Activated CD4-positive, alpha-beta T cell treated with anti-CD3 and anti-CD28 coated beads for 36 hours (primary cell): ENCODE results near the gene ACTL7A. TPM values are rescaled to one million over a fixed set of nuclear protein-coding genes. Genes with fewer than 3 reads are reported as not detected.

Source experiments
- ATAC-seq: fragments of 200-7000 bp; cut with Tn5 transposase; one replicate; pipeline ENCODE4 v1.10.0; 2021; ENCODE audit warnings: mild to moderate bottlenecking, moderate library complexity
- CTCF ChIA-PET: fragments of 350-600 bp; sonication (Branson Sonifier 250); formaldehyde crosslinking; loops from one replicate; lab custom pipeline; 2021; ENCODE audit warnings: antibody characterized with exemption; lab: Charles Lee
- POLR2A ChIA-PET: fragments of 350-600 bp; sonication (Branson Sonifier 250); formaldehyde crosslinking; loops from one replicate; lab custom pipeline; 2021; ENCODE audit warnings: antibody characterized with exemption, inconsistent platforms; lab: Charles Lee
- DNase-seq: peaks from one replicate; pipeline ENCODE4 v3.0.0-alpha.2; 2020
- H3K27ac Mint-ChIP-seq: one replicate; pipeline ENCODE4 v1.8.0; 2021; ENCODE audit warnings: mixed read lengths
- H3K27me3 Mint-ChIP-seq: one replicate; pipeline ENCODE4 v1.8.0; 2021; ENCODE audit warnings: mixed read lengths
- H3K36me3 Mint-ChIP-seq: one replicate; pipeline ENCODE4 v1.8.0; 2021; ENCODE audit warnings: low read depth, mixed read lengths
- H3K4me1 Mint-ChIP-seq: one replicate; pipeline ENCODE4 v1.8.0; 2021; ENCODE audit warnings: mixed read lengths
- H3K4me3 Mint-ChIP-seq: one replicate; pipeline ENCODE4 v1.8.0; 2021; ENCODE audit warnings: mild to moderate bottlenecking, moderate library complexity, mixed read lengths
- H3K9me3 Mint-ChIP-seq: one replicate; pipeline ENCODE4 v1.8.0; 2021; ENCODE audit warnings: low read depth, mixed read lengths
- intact Hi-C, 2 experiments: fragments of 100-400 bp; cut with DNase I in 1 of 2; cut with micrococcal nuclease in 1 of 2; formaldehyde crosslinking; loops; one replicate each; pipeline versions ENCODE4 v1.14.2 to v1.15.1; 2022 to 2024; cut with DNase I, micrococcal nuclease
- total RNA-seq, 2 experiments: library from RNA; stranded (reverse); gene quantifications; one replicate each; pipeline ENCODE4 v1.2.3, GENCODE V29; 2021

The ACTL7A gene
- total RNA-seq, 2 experiments from 2014 or later: not detected

DNA sequence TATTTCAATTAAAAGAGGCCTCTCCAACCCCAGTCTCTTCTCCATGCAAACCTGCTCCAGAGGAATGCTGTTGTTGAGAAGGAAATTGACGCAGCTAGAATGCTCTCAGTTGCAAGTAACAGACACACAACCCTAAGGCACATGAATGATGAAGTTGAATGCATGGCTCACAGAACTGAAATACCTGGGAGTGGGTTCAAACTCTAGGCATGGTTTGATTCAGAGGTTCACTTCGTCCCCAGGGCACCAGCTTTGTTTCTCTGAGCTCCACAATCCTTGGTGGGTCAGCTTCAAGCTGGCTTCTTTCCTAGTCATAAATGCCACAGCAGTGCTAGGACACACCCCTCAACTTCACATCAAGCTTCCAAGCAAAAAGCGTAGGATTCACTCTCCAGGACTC lies 10.9 kb upstream of the ACTL7A start:
- DNase-seq (no peak), ATAC-seq (no peak)
- no peaks in the 10 kb centered on the region for H3K4me1 Mint-ChIP-seq
- intact Hi-C loops: loop anchor here in 1 of 2 experiments (5.0 kb wide), 1 partner anchor 471 kb away; the partner anchor contains the start of gene EPB41L4B
- no peak overlapping the region for H3K27ac Mint-ChIP-seq
- H3K4me3 Mint-ChIP-seq: no peak overlapping the region
- ChIA-PET CTCF (no interaction called here), POLR2A (no interaction called here)
- peaks cover 2% of the 10 kb centered on the region for H3K27me3 Mint-ChIP-seq
- H3K9me3 Mint-ChIP-seq: no peaks in the 10 kb centered on the region
- H3K36me3 Mint-ChIP-seq: no peaks in the 10 kb centered on the region

DNA sequence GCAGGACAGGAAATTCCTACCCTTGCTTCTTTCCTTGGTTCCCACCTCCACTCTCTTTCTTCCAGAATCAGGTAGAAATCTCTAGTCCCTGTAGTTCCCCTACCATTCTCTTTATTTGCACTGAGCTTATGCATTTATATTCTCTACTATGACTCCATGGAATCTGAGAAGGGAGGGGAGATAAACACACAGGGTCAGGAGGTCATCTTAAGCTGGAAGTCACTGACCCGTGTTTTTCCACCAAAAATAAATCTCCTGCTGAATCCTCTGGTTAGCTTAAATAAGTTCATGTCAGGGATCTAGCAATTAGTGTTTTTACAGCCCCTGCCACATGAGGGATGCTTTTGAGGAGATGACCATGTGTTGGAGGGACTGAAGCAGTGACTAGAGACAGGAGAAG lies 10.0 kb upstream of the ACTL7A start:
- Mint-ChIP-seq H3K36me3 (no peaks in the 10 kb centered on the region), H3K27me3 (peaks cover 2% of the 10 kb centered on the region), H3K9me3 (no peaks in the 10 kb centered on the region), H3K4me3 (no peak overlapping the region), H3K4me1 (no peaks in the 10 kb centered on the region), H3K27ac (no peak overlapping the region)
- no peak for DNase-seq
- ChIA-PET CTCF (no interaction called here), POLR2A (no interaction called here)
- intact Hi-C loops: loop anchor here in 1 of 2 experiments (5.0 kb wide), 1 partner anchor 470 kb away; the partner anchor contains the start of gene EPB41L4B
- no peak for ATAC-seq

DNA sequence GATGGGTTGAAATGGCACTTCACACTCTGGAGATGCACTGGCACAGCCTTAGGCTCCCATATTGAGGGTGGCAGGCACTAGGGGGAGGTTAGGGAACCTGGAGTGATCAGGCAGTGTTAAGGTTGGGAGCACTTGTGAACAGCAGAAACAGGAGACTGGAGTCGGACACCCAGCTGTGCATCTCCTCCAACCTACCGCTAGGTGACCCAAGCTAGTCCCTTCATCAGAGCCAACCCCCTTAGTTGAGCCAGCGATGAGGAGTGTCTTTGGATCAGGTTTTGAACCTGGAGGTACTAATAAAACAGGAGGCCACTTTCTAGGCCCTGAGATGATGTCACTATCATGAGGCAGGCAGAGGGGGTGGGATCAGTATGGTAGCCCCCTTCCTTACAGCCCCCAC lies 8.0 kb upstream of the ACTL7A start:
- H3K27me3 Mint-ChIP-seq: peaks cover 2% of the 10 kb centered on the region
- intact Hi-C loops: loop anchor here in 1 of 2 experiments (5.0 kb wide), 1 partner anchor 468 kb away; the partner anchor contains the start of gene EPB41L4B
- ATAC-seq (no peak), DNase-seq (no peak)
- H3K9me3 Mint-ChIP-seq: no peaks in the 10 kb centered on the region
- no peaks in the 10 kb centered on the region for H3K36me3 Mint-ChIP-seq
- POLR2A ChIA-PET: no interaction called here
- CTCF ChIA-PET: interaction anchor here (0.7 to 1.0 kb wide), 2 partner anchors 14 to 179 kb away, joined by 3 read pairs; no protein-coding TSS in a partner anchor
- no peaks in the 10 kb centered on the region for H3K4me1 Mint-ChIP-seq
- H3K27ac Mint-ChIP-seq: no peak overlapping the region
- H3K4me3 Mint-ChIP-seq: no peak overlapping the region

DNA sequence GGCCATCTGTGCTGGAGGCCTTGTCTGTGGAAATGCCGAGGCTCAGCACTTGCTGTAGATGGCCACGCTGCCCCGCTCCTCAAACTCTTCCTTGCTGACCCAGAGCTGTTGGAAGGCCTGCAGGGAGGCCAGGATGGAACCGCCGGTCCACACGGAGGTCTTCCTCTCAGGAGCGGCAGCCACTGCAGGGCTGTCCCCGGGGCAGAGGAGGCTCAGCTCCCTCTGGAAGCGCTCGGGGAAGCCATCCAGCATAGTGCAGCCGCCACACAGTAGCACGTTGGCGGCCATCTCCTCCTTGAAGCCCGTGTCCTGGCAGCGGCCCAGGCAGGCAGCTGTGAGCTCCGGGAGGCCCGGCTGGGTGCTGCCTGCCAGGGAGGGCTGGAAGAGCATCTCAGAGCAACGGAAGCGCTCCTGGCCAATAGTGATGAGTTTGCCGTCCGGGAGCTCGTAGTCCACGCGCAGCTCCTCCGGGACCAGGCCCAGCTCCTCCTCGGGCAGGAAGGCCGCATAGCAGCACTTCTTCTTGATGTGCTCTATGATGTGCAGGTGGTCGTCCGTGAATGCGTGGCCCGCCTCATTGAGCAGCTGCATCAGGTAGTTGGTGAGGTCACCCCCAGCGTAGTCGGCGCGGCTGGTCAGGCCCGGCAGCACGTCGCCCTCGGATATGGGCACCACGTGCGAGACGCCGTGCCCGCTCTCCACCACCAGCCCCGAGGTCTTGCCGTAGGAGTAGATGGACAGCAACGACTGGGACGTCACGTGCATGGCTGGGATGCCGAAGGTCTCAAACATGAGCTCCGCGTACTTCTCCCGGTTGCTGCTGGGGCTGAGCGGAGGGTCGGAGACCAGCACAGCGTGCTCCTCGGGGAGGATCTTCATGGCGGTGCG lies 7.2 kb upstream of the ACTL7A start:
- ATAC-seq: no peak
- ChIA-PET POLR2A (no interaction called here), CTCF (no interaction called here)
- intact Hi-C loops: loop anchor here in 1 of 2 experiments (5.0 kb wide), 1 partner anchor 467 kb away; the partner anchor contains the start of gene EPB41L4B
- H3K9me3 Mint-ChIP-seq: no peaks in the 10 kb centered on the region
- H3K4me3 Mint-ChIP-seq: no peak overlapping the region
- no peaks in the 10 kb centered on the region for H3K36me3 Mint-ChIP-seq
- H3K27me3 Mint-ChIP-seq: peaks cover 2% of the 10 kb centered on the region
- no peak for DNase-seq
- peaks cover 2% of the 10 kb centered on the region for H3K4me1 Mint-ChIP-seq
- no peak overlapping the region for H3K27ac Mint-ChIP-seq

GRCh38 chr9:108855529-108855886 lies 6.6 kb upstream of the ACTL7A start:
- ChIA-PET POLR2A (no interaction called here), CTCF (no interaction called here)
- peaks cover 2% of the 10 kb centered on the region for H3K27me3 Mint-ChIP-seq
- H3K36me3 Mint-ChIP-seq: no peaks in the 10 kb centered on the region
- DNase-seq (no peak), ATAC-seq (no peak)
- H3K4me1 Mint-ChIP-seq: peaks cover 3% of the 10 kb centered on the region
- H3K27ac Mint-ChIP-seq: no peak overlapping the region
- no peaks in the 10 kb centered on the region for H3K9me3 Mint-ChIP-seq
- no peak overlapping the region for H3K4me3 Mint-ChIP-seq
- intact Hi-C loops: no loop called here

DNA sequence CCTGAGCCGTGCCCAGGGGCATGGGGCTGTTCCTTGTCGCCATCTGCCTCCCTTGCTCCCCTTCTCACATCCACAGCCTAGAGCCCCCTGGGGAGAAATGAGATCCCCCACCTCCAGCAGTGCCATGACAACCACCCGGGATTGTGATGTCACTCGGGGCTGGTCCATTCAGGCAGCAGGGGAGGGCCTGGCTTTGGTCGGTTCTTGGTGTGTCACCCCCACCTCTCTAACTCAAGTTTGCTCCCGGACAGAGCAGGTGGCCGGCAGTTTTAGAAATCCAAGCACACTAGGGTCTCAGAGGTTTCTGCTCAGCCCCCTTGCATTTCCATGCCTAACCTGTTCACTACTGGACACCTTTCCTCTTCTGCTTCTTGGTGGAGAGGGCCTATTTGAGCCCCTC lies 6.2 kb upstream of the ACTL7A start, which contains the start of gene ACTL7B:
Gene ACTL7B (minus strand): TSS at position 99 of the 400 bp plus-strand sequence. CDS start 56 bp downstream, at position 43.
- Mint-ChIP-seq H3K27me3 (peaks cover 2% of the 10 kb centered on the region), H3K4me3 (no peak within 1 kb of the TSS), H3K36me3 (no peaks in the 10 kb centered on the region), H3K4me1 (peaks cover 3% of the 10 kb centered on the region), H3K27ac (no peak within 1 kb of the TSS), H3K9me3 (no peaks in the 10 kb centered on the region)
- intact Hi-C loops: no loop called here
- ATAC-seq (no peak), DNase-seq (no peak)
- ChIA-PET POLR2A (no interaction called here), CTCF (no interaction called here)

GRCh38 chr9:108857572-108857971 lies 4.5 kb upstream of the ACTL7A start:
- intact Hi-C loops: no loop called here
- peaks cover 3% of the 10 kb centered on the region for H3K4me1 Mint-ChIP-seq
- peaks cover 2% of the 10 kb centered on the region for H3K36me3 Mint-ChIP-seq
- H3K27ac Mint-ChIP-seq: no peak overlapping the region
- H3K27me3 Mint-ChIP-seq: no peaks in the 10 kb centered on the region
- H3K4me3 Mint-ChIP-seq: no peak overlapping the region
- H3K9me3 Mint-ChIP-seq: no peaks in the 10 kb centered on the region
- POLR2A ChIA-PET: no interaction called here
- ATAC-seq: no peak
- DNase-seq: no peak
- CTCF ChIA-PET: no interaction called here

GRCh38 chr9:108859459-108860114 lies 2.5 kb upstream of the ACTL7A start:
- intact Hi-C loops: no loop called here
- ATAC-seq (peak; percentile 83), DNase-seq (peak; percentile 9)
- Mint-ChIP-seq H3K27ac (no peak overlapping the region), H3K4me1 (peaks cover 3% of the 10 kb centered on the region), H3K4me3 (no peak overlapping the region), H3K27me3 (no peaks in the 10 kb centered on the region), H3K36me3 (peaks cover 3% of the 10 kb centered on the region), H3K9me3 (no peaks in the 10 kb centered on the region)
- CTCF ChIA-PET: no interaction called here
- POLR2A ChIA-PET: no interaction called here

DNA sequence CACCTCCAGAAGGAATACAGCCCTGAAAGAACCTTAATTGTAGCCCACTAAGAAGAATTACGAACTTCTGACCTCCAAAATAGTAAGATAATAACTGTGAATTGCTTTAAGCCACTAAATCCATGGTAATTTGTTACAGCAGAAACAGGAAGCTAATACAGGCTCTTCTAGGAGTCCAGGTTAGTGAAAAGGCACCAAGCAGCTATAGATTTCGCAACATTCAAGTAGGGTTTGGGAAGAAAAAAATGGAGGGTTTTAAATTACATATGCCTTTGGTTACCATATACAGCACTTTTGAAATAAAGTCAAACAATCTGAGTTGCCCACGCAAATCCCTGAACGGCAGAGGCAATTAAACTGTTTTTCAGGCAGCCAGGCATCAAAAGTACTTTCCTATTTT lies 1.7 kb upstream of the ACTL7A start:
- no peak overlapping the region for H3K27ac Mint-ChIP-seq
- ChIA-PET CTCF (no interaction called here), POLR2A (no interaction called here)
- H3K36me3 Mint-ChIP-seq: peaks cover 3% of the 10 kb centered on the region
- ATAC-seq: no peak
- peaks cover 3% of the 10 kb centered on the region for H3K4me1 Mint-ChIP-seq
- H3K9me3 Mint-ChIP-seq: no peaks in the 10 kb centered on the region
- no peak overlapping the region for H3K4me3 Mint-ChIP-seq
- no peaks in the 10 kb centered on the region for H3K27me3 Mint-ChIP-seq
- DNase-seq: no peak
- intact Hi-C loops: no loop called here

DNA sequence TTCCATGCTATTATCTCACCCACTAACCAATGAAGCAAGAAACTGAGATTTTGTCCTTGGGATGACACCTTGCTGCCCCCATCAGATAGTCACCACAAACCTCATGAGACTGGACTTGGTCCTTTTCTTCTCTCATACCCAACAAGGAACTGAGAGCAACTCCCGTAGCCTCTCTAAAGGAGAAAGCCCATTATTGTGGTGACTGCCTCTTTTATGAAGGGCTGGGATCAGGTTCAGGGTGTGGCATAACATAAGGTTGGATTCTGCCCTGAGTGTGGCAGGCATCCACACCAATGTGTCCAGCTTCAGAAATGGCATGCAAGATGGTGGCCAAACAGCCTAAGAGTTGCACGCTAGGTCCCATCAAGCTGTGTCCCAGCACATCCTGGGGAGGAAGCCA lies 1.3 kb upstream of the ACTL7A start:
- Mint-ChIP-seq H3K36me3 (peaks cover 3% of the 10 kb centered on the region), H3K27ac (no peak overlapping the region), H3K27me3 (no peaks in the 10 kb centered on the region), H3K4me1 (peaks cover 3% of the 10 kb centered on the region), H3K9me3 (no peaks in the 10 kb centered on the region), H3K4me3 (no peak overlapping the region)
- DNase-seq (no peak), ATAC-seq (no peak)
- ChIA-PET CTCF (interaction anchor here (0.8 to 1.0 kb wide), 2 partner anchors 41 to 609 kb away, joined by 3 read pairs; no protein-coding TSS in a partner anchor), POLR2A (no interaction called here)
- intact Hi-C loops: no loop called here

DNA sequence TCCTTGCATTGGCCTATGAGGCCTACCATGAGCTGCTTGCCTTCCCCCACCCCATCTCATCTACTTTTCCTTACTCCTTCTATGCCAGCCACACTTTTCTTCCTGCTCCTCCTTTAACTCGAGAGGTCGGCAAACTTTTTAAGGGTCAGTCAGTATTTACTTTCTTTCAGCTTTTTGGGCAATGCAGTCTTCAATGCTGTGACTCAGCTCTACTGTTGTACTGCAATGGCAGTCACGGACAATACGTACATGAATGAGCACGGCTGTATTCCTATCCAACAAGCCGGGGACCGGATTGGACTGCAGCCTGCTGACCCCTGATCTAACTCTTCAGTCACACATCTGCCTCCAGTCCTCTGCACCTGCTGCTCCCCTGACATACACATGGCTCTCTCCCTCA lies 602 bp upstream of the ACTL7A start:
- H3K27ac Mint-ChIP-seq: no peak overlapping the region
- no peak overlapping the region for H3K4me3 Mint-ChIP-seq
- CTCF ChIA-PET: interaction anchor here (0.6 to 1.0 kb wide), 3 partner anchors 42 to 608 kb away, joined by 3 to 4 read pairs (median 3); no protein-coding TSS in a partner anchor

More for the DNA sequence above, 602 bp upstream of the ACTL7A start:
- H3K36me3 Mint-ChIP-seq: peaks cover 3% of the 10 kb centered on the region
- H3K9me3 Mint-ChIP-seq: no peaks in the 10 kb centered on the region
- ATAC-seq (no peak), DNase-seq (no peak)
- intact Hi-C loops: no loop called here
- POLR2A ChIA-PET: no interaction called here
- peaks cover 3% of the 10 kb centered on the region for H3K4me1 Mint-ChIP-seq
- H3K27me3 Mint-ChIP-seq: no peaks in the 10 kb centered on the region
